Activated CD8-positive, alpha-beta memory T cell treated with anti-CD3 and anti-CD28 coated beads, Interleukin-2, amount 50 U/mL, for 48 hours (primary cell): ENCODE data around the gene KIF5C.

ENCODE experiments used
- DNase-seq: peaks from one replicate; pipeline ENCODE4 v3.0.0-alpha.2; 2020

KIF5C gene

DNA sequence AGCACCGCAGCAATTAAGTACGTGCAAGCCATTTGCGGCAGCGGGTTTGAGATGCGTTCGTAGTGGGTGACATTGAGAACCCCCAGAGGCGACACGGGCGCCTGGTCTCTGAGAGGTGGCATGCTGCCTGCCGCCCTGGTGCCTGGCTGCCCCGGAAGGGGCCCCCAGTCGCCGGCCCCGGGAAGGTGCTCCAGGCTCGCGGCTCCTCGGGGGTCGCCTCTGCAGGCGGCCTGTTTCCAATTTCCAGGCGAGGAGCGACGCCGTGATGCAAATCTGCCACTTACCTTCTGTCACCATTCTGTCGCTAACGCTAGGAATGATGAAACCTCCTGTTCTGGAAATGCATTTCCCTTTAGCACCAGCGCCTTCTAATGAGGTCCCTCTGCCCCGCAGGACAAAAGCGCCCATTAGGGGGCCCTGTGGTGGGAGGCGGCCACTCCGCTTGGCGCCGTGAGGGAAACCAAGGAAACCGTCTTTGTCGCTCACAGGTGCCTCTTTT lies 13.0 kb downstream of the KIF5C start:
- peak; percentile 57 for DNase-seq

DNA sequence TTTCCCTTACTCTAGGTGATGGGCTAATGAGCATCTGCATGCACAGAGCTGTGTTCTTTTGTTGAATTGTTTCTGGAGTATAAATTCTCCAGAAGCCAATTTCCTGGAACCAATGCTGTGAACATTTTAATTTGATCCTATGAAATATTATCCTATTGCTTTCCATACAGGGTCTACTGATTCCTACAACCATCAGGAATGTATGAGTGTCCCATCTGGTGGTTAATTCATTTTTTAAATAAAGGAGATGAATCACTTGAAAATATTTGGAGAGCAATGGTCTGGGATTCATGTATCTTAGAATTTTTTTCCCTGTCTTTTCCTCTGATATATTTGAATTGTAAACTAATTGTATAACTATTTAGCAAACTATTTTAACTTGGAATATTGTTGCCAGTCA lies 14.0 kb downstream of the KIF5C start:
- DNase-seq = no peak

DNA sequence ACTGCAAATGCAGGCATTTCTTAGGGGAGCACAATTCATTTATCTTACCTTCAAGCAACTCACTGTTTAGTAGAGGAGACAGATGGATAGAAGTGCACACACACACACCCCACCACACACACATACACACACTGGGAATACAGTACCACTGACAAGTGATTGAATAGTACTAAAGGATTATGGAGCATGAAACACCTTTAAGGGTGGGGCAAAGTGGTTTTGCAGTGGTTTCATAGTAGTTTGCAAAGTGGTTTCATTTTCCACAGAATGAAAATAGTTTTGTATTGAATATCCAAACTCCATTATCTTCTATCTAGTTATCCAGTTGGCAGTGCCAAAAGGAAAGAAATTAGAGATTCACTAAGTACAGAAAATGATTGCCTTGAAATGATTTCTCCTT lies 18.9 kb downstream of the KIF5C start:
- no peak for DNase-seq

DNA sequence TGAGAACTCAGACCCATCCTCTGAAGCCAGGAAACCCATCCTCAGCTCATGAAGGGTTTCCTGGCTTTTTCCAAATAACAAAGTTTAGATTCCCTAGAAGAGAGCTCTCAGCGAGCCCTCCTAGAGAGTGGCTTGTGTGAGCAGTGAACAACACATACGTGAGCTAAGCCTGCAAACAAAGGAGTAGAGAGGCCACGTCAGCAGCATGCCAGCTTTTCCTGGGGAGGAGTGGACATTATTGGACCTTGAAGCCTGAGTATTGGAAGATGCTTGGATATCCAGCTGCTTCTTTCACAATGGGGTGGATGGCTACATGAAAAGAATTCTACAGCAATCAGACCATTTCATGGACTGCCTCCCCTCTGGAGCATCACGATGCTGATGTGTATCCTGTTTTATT lies 21.1 kb downstream of the KIF5C start:
- no peak for DNase-seq

DNA sequence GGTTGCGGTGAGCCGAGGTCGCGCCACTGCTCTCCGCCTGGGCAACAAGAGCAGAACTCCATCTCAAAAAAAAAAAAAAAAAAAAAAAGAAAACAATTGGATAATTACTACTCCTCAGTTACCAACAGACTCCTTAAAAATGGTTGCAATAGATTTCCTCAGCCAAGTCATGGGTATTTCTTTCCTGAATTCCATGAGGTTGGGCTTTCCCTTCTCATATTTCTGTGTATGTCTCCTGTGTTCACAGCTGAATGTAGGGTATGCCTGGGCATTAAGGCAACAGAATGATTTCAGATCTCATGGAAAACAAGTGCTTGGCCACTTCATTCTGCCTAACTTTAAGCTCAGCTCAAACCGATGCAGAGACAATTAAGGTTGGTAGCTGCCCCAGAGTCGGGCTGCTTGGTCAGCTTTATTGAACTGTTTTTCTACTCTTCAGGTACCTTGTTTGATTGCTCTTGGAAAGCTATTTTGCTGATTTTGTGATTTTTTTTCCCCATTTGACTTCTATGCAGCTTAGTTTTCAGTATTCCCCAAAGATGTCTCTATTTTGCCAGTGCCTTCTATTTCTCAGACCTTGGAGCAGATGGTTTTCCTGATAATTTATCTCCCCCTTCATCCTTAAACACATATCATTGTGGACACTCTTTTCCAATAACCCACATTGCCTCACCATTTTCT lies 24.8 kb downstream of the KIF5C start:
- no peak for DNase-seq

DNA sequence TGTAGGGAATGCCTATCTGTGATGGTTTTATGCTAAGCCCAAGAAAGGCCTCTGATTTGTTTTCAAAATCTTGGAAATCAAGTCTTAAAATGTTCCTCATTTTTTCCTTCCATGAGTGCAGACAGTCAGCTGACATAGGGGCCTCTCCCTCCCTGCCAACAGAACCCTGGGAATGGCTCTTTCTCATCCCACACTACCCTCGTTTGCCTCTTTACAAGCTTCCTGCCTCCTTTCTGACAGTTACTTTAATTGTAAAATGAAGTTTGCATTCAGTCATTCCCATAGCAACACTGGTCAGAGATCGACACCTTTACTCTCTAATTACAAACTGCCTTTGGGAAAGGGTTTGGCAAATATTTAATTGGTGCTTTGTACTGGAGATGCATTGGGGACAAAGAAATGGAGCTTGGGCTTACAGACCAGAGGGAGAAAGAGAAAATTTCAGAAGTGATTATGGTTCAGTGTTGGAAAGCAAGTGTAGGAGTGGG lies 25.4 kb downstream of the KIF5C start:
- no peak for DNase-seq

DNA sequence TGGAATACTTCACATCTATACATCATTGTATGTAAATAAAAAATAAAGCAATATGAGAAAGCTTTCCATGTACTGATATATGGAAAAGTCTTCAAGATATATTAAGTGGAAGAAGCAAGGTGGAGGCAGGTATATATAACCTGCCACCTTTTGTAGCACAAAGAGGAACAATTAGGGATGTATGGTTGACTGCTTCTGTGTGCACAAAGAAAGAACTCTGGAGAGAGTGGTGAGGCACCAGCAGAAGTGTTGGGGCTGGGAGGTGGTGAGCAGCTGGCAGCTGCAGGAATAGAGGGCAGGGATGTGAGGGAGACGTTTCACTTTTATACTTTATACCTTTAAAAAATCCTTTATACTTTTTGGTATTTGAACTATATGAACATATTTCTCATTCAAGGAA lies 26.1 kb downstream of the KIF5C start:
- no peak for DNase-seq

DNA sequence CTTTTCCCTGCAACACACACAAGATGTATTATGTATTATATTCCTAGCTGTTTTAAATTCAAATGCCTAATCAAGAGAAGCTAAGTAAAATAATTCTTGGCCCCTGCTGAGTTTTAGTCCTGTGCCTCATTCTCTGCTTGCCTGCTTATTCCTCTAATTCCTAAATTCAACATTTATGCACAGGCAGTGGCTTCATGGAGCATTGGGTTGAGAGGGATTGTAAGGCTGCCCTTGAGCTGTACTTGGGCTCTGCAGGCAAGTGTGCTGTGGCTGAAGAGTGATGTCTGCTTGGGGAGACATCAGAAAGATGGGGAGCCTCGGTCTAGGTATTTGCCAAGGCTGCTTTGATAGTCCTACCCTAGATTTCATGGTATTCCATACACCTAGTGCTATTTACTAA lies 27.8 kb downstream of the KIF5C start:
- no peak for DNase-seq

DNA sequence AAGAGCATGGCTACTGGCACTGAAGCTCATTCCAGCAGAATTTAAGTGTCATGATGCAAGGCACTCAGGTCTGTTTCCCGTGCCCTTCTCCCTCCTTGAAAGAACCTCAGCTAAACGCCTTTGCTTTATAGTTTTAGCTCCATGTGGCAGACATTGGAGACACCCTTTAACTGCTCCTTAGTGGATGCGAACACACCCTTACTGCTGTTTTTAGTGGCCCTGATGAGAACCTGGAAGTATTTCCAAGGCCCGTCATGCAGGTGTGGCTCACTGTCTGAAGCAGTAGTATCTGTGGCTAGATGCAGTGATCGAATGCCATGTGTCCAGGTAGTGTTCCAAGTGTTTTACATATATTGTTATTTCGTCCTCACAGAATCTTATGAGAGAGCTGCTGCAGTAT lies 28.3 kb downstream of the KIF5C start:
- DNase-seq = no peak

DNA sequence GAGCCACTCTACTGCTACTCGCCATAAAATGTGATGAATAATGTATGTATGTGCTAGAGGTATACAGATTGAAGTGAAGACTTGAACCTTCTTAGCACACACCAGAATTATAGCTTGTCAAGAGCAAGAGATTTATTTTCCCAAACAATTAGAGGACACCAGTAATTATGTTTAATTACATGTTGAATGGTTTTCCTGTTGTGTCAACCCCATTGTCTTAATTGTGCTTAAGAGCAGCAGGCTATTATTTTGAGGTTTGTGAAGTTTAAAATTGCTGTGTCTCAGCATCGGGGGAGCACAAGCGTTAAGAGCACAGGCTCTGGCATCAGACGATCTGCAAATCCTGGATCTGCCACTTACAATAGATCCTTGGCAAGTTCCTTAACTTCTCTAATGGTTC lies 29.0 kb downstream of the KIF5C start:
- DNase-seq = no peak

DNA sequence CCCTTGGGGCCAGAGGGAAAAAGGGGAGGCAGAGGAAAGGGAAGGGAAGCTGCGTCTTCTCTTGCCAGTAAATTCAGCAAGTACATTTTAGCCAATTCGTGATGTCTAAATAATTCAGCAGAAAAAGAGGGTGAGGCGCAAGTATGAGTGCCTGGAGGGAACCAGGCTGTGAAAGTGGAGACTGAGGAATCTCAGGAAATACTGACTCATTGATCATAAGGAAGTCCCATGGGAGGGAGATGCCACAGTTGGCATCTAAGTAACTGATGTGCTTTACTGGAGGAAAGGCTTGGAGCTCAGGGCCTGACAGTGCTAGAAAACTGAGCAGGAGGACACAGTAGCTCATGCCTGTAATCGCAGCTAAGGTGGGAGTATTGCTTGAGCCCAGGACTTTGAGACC lies 31.1 kb downstream of the KIF5C start:
- no peak for DNase-seq

DNA sequence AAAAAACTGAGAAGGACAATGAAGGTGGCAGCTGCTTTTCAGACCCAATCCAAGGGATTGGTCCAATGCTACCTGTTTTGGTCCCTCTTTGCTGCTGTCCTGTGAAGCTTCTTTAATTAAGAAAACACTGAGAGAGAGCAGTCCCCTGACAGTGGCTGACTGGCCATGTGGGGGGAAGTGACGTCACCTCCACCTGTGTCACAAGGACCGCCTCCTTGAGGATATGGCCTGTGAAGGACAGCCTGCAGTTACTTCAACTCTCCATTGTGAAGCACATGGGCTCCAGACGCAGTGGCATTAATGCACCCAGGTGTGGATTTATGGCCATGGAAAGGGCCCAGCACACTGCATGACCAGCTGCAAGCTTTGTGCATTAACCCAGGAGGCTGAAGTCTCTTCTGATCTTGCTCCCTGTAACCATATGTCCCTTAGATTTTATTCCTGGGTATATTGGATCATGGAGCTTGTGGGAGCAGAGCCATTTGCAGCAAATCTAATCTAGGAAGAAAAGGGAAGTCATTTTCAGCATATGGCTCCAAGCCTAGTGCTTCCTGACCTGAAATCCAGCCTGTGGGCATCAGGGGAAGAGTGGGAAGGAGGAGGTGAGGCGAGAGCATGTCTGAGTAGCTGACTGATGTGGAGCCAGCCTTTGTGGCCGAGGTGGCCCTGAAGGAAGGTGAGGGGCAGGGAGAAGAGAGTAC lies 32.2 kb downstream of the KIF5C start:
- DNase-seq = no peak

DNA sequence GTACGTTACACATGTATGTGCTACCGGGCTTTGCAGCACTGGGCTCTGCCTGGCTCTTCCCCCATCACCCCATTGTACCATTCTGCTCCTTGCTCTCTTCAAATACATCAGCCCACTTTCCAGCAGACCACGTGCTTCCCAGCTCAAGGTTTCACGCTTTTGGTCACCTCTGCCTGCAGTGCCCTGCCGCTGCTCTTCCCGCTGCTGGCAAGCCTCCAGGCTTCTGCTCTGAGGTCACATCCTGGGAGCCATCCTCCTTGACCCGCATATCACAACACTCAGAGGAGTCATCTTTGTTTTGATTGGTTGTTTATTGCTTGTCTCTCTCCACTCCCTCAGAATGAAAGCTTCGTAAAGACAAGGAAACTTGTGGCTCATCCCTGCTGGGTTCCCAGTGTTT lies 34.1 kb downstream of the KIF5C start:
- DNase-seq = no peak

DNA sequence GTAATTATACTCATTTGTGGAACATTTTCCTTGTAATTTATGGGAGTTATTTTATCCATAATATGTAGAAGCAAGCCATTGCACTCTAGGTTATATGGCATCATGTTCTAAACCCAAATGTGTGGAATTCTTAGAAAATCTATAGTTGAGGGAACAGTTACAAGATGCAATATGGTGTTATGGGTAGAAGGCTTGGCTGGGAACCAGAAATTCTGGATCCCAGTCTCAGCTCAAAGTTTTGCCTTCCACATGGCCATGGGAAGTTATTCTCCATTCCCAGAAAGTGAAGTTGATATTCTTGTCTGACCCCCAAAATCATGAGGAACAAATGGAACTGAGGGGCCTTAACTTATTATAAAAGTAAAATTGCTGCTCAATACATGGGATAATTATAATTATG lies 38.0 kb downstream of the KIF5C start:
- DNase-seq = no peak

DNA sequence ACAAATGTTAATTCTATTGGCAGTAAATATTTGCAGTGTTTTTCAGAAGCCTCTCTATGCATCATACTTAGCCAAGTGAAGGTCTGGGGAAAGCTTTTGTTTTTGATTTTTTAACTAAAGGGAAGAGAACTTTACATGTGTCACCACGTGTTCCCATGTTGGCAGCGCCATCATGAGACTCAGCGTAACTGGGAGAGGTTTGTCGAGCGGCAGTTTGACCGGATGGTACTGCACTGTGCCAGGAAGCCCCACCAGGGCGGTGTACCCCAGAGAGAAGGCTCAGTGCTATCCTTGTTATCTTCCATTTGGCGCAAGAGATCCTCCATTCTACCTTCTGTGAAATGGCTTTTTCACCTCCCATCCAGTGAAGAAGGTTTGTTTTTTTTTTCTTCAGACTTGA lies 38.5 kb downstream of the KIF5C start:
- DNase-seq = no peak

DNA sequence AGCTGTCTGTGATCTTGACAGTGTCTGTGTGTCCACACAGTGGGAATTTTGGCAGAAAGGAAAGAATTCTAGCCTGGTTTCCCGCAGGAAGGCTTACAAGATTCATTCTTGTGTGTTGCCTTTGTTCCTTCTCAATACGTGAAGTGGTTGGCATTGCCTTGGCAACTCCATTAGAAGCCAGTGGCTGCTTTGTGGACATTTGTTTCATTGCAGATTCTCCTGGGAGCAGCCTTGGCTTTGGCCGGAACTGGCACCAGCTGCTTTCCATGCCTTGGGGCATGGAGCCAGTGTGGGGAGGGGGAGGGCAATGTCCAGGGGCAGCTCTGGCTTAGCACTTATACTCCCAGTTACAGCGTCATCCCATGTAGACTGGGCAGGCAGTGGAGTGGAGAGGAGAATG lies 39.4 kb downstream of the KIF5C start:
- DNase-seq = no peak

DNA sequence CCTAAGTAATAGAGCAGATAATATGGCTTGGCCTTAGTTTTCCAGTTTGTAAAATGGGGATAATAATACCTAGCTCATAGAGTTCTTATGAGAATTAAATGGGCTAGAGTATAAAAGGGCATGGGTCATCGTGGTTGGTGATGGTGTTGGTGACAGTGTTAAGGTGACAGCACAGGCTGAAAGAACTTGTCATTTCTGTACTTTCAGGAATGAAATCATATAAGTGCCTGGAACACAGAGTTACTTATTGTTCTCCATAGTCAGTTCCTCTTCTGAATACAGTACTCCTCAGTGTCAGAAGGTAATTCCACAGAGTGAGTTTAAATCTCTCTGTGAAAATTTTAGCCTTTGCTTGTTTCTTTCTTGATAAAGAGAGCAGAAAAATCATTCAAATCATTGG lies 42.4 kb downstream of the KIF5C start:
- DNase-seq = no peak

DNA sequence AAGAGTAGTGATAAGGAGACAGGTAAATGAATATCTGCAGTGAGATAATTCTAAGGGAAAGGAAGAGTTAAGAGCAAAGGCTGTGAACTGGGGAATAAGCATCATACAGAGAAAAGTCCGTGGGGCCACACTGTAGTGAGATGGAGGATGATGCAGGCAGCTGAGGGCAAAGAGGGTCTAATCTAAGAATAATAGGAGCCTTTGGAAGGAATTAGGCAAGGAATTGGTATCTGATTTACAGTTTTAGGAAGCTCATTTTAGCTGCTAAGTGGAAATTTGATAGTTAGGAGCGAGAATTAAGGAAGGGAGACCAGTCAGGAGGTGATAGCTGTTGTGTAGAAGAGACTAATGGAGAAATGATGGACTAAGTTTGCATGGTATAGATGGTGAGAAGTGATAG lies 43.5 kb downstream of the KIF5C start:
- DNase-seq = no peak

DNA sequence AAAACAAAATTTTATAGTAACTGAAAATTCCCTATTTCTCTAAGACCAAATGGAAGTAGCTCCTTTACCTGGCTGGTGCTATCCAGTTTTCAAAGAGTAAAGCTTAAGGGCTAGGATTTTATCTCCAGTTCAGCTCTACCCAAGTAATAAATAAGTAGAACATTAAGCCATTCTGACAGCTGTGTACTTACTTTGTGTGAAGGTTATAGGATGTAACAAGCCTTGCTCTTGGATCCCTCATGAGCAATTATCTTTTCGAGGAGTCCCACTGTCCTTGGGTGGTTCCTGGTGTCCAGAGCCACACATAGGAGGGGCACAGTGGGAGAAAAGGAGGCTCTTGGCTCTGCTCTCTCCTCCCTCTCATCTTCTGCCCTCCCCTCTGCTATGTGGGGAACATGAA lies 45.5 kb downstream of the KIF5C start:
- DNase-seq = no peak

DNA sequence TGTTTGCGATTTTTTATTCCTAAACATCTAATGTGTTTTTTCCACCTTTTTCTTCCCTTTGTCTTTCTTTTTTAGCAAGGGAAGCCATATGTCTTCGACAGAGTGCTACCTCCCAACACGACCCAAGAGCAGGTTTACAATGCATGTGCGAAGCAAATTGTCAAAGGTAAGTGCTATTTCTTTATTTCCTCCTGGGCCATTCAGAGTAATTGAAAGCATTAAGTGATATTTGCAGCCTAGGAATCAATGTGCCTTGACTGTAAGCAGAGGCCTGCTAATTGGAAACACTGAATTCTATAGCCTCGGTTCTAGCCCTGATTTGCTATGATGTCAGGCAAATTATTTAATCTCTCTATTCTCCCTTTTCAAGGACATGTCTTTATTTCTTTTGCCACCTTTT lies 47.0 kb downstream of the KIF5C start:
- no peak for DNase-seq

DNA sequence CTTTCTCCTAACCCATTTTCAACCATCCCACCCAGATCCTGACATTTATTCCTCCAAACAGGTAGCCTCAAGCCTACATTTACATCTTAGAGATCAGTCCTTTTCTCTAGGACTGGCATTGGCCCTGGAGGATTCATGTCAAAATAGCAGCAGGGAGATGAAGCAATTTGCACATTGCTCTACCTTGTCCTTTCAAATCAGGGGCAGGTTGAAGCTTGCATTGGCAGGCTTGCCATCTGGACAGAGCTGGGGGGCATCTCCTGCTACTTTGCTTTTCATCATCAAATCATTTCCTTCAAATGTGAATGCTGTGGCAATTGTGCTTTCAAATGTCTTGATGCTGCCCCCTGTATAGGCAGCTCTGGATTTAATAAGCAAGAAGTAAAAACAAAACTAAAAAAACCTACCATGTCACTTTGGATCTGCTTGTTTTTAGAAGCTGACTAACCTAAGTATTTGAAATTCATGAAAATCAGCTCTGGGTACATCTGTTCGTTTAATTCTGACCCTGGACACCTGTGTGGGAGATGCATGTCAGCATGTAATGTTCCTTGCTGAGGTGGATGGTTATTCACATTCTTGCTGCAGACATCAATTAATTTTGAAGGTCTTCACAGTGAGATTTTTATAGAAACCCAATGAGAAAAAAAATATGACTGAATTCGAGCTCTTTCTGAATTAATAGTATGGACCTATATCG lies 47.9 kb downstream of the KIF5C start:
- DNase-seq = no peak

DNA sequence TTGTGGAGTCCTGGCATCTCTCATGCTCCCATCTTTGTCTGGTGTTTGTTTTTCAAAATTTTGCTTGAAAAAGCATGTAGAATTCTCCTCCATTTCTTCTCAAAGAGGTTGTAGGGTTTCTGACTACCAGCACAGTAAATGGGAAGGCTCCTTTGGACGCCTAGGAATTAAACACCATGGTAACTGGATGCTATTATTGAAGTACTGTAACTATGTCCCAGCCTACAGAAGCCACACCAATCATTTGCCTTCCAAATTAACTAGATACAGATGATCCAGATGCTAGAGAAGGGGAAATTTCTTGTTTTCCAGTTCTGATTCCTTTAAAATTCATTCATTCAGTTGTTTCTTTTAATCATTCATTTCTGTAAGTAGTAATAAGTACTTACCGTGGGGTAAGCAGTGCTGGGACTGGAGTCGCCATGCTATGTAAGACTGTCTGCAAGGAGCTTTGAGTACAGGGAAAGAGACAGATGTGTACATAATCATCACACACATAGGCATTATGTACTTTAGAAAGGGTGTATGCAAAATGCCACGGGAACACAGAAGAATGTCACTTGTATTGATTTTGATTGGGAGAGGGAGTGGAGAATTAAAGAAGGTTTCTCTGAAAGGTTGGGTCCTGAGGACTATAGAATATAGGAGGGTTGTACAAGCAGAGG lies 49.6 kb downstream of the KIF5C start:
- no peak for DNase-seq

DNA sequence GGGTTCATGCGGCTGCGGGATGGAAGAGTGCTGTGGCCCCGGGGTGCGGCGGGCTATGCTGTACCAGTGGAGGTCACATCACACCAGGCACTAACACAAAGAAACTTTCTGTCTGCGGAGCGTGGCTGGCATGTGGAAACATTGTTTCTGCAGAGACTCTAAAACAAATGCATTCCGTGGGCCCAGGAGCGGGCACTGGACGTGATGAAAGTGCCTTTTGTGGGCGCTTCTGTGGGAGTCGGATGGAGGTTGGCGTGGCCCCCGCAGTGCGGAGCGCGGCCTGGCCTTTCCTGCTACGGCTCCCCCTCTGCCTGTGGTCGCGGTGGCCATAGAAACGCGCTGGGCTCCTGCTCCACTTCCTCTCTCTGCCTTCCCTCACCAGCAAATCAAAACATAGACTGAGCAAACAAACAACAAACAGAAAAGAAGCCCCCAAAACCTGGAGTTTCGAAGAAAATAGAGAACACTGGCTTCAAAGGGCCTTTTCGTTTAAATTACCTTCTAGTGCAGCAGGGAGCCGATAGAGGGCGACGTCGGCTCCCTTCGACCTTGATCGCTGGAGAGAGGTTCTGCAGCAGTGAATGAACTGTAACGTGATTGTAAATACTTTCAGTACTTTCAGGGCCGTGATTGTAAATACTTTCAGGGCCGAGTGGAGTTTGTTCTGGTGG lies 51.4 kb downstream of the KIF5C start:
- peak; percentile 67 for DNase-seq
